HepG2 (cell line): Measurements from ENCODE around the gene VWC2L. TPM values are rescaled to one million over a fixed set of nuclear protein-coding genes. Genes with fewer than 3 reads are reported as not detected.

Experiments used
- ATAC-seq: fragments of 200-7000 bp; cut with Tn5 transposase; 3 replicates; pipeline ENCODE4 v1.9.1; 2020; ENCODE audit warnings: mild to moderate bottlenecking, moderate library complexity
- BruUV-seq: library from RNA; stranded (reverse); fragments of 400-500 nt; replicated peaks from 2 replicates; lab custom pipeline; 2021; lab: Mats Ljungman, UMichigan
- CTCF ChIA-PET: fragments of 300-600 bp; formaldehyde crosslinking; extraction: SDS; loops from one replicate; lab custom pipeline; 2021; ENCODE audit warnings: low total read pairs, inconsistent platforms, low intra/inter-chr PET ratio; lab: Yijun Ruan, JAX
- POLR2A ChIA-PET: fragments of 350-600 bp; sonication (Branson Sonifier 250); formaldehyde crosslinking; loops from one replicate; lab custom pipeline; 2020; ENCODE audit warnings: antibody characterized with exemption, inconsistent platforms; lab: Yijun Ruan, JAX
- DNase-seq: peaks from one replicate; pipeline ENCODE4 v3.0.0-alpha.2; 2015; ENCODE audit warnings: low spot score
- FAIRE-seq: peaks from 3 replicates; lab custom pipeline; 2011; peaks lifted over from hg19 to GRCh38; lab: Jason Lieb, UNC
- H2AFZ ChIP-seq: one replicate; pipeline ENCODE4 v1.6.1; 2011; ENCODE audit warnings: low read length, inconsistent platforms
- H3K27ac ChIP-seq: fragments of 300-600 bp; 3 replicates; pipeline ENCODE4 v1.8.0; 2011; ENCODE audit warnings: mixed run types, mild to moderate bottlenecking, mixed read lengths, low read length, inconsistent platforms; ENCODE audit not compliant: insufficient read depth; ENCODE audit errors: extremely low read length
- H3K27me3 ChIP-seq, 2 experiments: fragments of 200-600 bp in 1 of 2; 2 replicates in 1 of 2; 3 replicates in 1 of 2; pipeline versions ENCODE4 v1.6.0 to v1.8.0; 2011; ENCODE audit warnings: low read length in 2 of 2, mild to moderate bottlenecking in 2 of 2, moderate library complexity in 2 of 2, inconsistent platforms in 1 of 2; ENCODE audit not compliant: insufficient read depth in 2 of 2, control insufficient read depth in 1 of 2
- H3K36me3 ChIP-seq, 2 experiments: fragments of 200-600 bp in 1 of 2; replicated peaks in 1 of 2; 2 replicates in 1 of 2; 3 replicates in 1 of 2; pipeline versions ENCODE4 v1.5.1 to v1.8.0; 2011; ENCODE audit warnings: low read length in 2 of 2, inconsistent platforms in 1 of 2; ENCODE audit not compliant: insufficient read depth in 2 of 2, control insufficient read depth in 1 of 2
- H3K4me1 ChIP-seq: 2 replicates; pipeline ENCODE4 v1.5.1; 2012; ENCODE audit warnings: low read length, inconsistent platforms; ENCODE audit not compliant: insufficient read depth
- H3K4me2 ChIP-seq: 2 replicates; pipeline ENCODE4 v1.6.0; 2011; ENCODE audit warnings: low read depth, low read length, inconsistent platforms
- H3K4me3 ChIP-seq, 3 experiments: fragments of 200-600 bp in 1 of 3; sonication (generic), shearing (Covaris generic) in 1 of 3; replicated peaks in 1 of 3; 2 replicates each; pipeline ENCODE4 v1.5.1; 2011 to 2016; ENCODE audit warnings: low read length in 3 of 3, inconsistent platforms in 2 of 3, low read depth in 2 of 3, mild to moderate bottlenecking in 2 of 3, control low read depth in 1 of 3, mixed read lengths in 1 of 3; ENCODE audit not compliant: insufficient read depth in 1 of 3
- H3K79me2 ChIP-seq: one replicate; pipeline ENCODE4 v1.6.1; 2011; ENCODE audit warnings: low read length, inconsistent platforms; ENCODE audit not compliant: insufficient read depth
- H3K9ac ChIP-seq: 2 replicates; pipeline ENCODE4 v1.6.0; 2011; ENCODE audit warnings: mild to moderate bottlenecking, low read depth, low read length, inconsistent platforms; ENCODE audit not compliant: insufficient read depth
- H3K9me3 ChIP-seq: 2 replicates; pipeline ENCODE4 v1.5.1; 2012; ENCODE audit warnings: mild to moderate bottlenecking, low read length
- H4K20me1 ChIP-seq: 2 replicates; pipeline ENCODE4 v1.6.0; 2011; ENCODE audit warnings: inconsistent platforms, mild to moderate bottlenecking, low read length, moderate library complexity; ENCODE audit not compliant: insufficient read depth
- ARNT2 ChIP-seq: sonication (generic); formaldehyde crosslinking; IDR thresholded peaks from 2 replicates; pipeline ENCODE4 v1.8.0; 2022; ENCODE audit warnings: mild to moderate bottlenecking, low read depth, missing genetic modification reagents, moderate library complexity
- HIVEP1 ChIP-seq: sonication (generic); formaldehyde crosslinking; IDR thresholded peaks from 2 replicates; pipeline ENCODE4 v1.4.0; 2020; ENCODE audit warnings: mild to moderate bottlenecking, missing genetic modification reagents
- HMG20B ChIP-seq: conservative IDR thresholded peaks from 2 replicates; pipeline ENCODE4 v1.6.1; 2016; ENCODE audit warnings: missing genetic modification reagents, missing compliant biosample characterization
- LCORL ChIP-seq, 2 experiments: fragments of 450-650 bp in 1 of 2; sonication (generic) in 1 of 2; formaldehyde crosslinking in 1 of 2; IDR thresholded peaks; 2 replicates each; pipeline versions ENCODE4 v1.5.0 to v1.6.1; 2017 to 2020; ENCODE audit warnings: antibody characterized with exemption in 1 of 2, missing genetic modification reagents in 1 of 2
- MIER2 ChIP-seq: IDR thresholded peaks from 2 replicates; pipeline ENCODE4 v1.6.1; 2016; ENCODE audit warnings: missing biosample characterization, missing genetic modification reagents
- PRMT3 ChIP-seq: sonication (generic); formaldehyde crosslinking; IDR thresholded peaks from 2 replicates; pipeline ENCODE4 v1.8.1; 2022; ENCODE audit warnings: low read depth, mild to moderate bottlenecking, moderate library complexity, missing genetic modification reagents, borderline replicate concordance
- SMARCC2 ChIP-seq: fragments of 450-650 bp; IDR thresholded peaks from 2 replicates; pipeline ENCODE4 v1.6.1; 2017; ENCODE audit warnings: antibody characterized with exemption, mild to moderate bottlenecking
- SRY ChIP-seq: sonication (generic); formaldehyde crosslinking; IDR thresholded peaks from 2 replicates; pipeline ENCODE4 v1.8.0; 2022; ENCODE audit warnings: mild to moderate bottlenecking, missing genetic modification reagents
- ZFP36 ChIP-seq: fragments of 150-350 bp; IDR thresholded peaks from 2 replicates; pipeline ENCODE4 v1.6.1; 2018; ENCODE audit warnings: borderline replicate concordance, low read length, low read depth; ENCODE audit not compliant: partially characterized antibody
- ZKSCAN8 ChIP-seq: IDR thresholded peaks from 2 replicates; pipeline ENCODE4 v1.6.1; 2016; ENCODE audit warnings: borderline replicate concordance, missing genetic modification reagents, missing compliant biosample characterization
- ZNF160 ChIP-seq: sonication (generic); formaldehyde crosslinking; IDR thresholded peaks from 2 replicates; pipeline ENCODE4 v1.8.0; 2022; ENCODE audit warnings: mild to moderate bottlenecking, inconsistent platforms, missing genetic modification reagents
- ZNF431 ChIP-seq: sonication (generic); formaldehyde crosslinking; IDR thresholded peaks from 2 replicates; pipeline ENCODE4 v1.9.0; 2022; ENCODE audit warnings: missing genetic modification reagents, low read depth, mild to moderate bottlenecking, borderline replicate concordance
- ZNF749 ChIP-seq: sonication (generic); formaldehyde crosslinking; IDR thresholded peaks from 2 replicates; pipeline ENCODE4 v1.8.0; 2022; ENCODE audit warnings: mild to moderate bottlenecking, missing genetic modification reagents, moderate library complexity, borderline replicate concordance
- WGBS: methylation state at CpG from one replicate; pipeline ENCODE4 v1.1.6; 2017; ENCODE audit warnings: low lambda C conversion rate; 5-methylcytosine and 5-hydroxymethylcytosine counted together
- in situ Hi-C: cut with HindIII; loops from 2 replicates; pipeline ENCODE4 v1.10.0; 2017; ENCODE audit warnings: low pct_unique_long_range_greater_than_20kb; ENCODE audit not compliant: extremely low pct_ligation_motif_present
- intact Hi-C: fragments of 100-400 bp; cut with micrococcal nuclease; formaldehyde crosslinking; loops from one replicate; pipeline ENCODE4 v1.10.0; 2022; ENCODE audit not compliant: unreplicated experiment
- polyA plus RNA-seq, 8 experiments: library from polyadenylated mRNA; depleted of rRNA in 3 of 8; stranded (reverse) in 7 of 8; unstranded in 1 of 8; fragments of >200 nt; fragmentation: Illumina TruSeq in 4 of 8; extraction: Trizol in 4 of 8; gene quantifications; 2 replicates each; pipeline versions ENCODE4 v1.2.1 to v1.2.3, GENCODE V29; 2011 to 2016; ENCODE audit warnings: low read depth in 4 of 8, missing spikeins in 1 of 8, mixed read lengths in 1 of 8; ENCODE audit not compliant: insufficient read depth in 1 of 8
- total RNA-seq, 5 experiments: library from RNA; depleted of rRNA; stranded (reverse); fragments of >200 nt; fragmentation: Illumina TruSeq; extraction: Trizol; gene quantifications; 2 replicates each; pipeline ENCODE4 v1.2.3, GENCODE V29; 2016; ENCODE audit warnings: low read depth in 1 of 5
- TF ChIP-seq, protein P1 (sequence below): sonication (generic); formaldehyde crosslinking; IDR thresholded peaks from 2 replicates; pipeline ENCODE4 v1.5.0; 2020; ENCODE audit warnings: missing genetic modification reagents, mild to moderate bottlenecking, borderline replicate concordance
- TF ChIP-seq, protein P2 (sequence below): sonication (generic); formaldehyde crosslinking; IDR thresholded peaks from 2 replicates; pipeline ENCODE4 v1.9.0; 2021; ENCODE audit warnings: missing genetic modification reagents, borderline replicate concordance
- TF ChIP-seq, protein P3 (sequence below): sonication (generic); formaldehyde crosslinking; IDR thresholded peaks from 2 replicates; pipeline ENCODE4 v1.4.0; 2020; ENCODE audit warnings: mild to moderate bottlenecking, low read depth, missing genetic modification reagents

Gene VWC2L
- total and polyA plus RNA-seq, 2 of the 13 experiments (the other 11 are each of a cell fraction or from before 2014, with no cell fraction given): not detected

DNA sequence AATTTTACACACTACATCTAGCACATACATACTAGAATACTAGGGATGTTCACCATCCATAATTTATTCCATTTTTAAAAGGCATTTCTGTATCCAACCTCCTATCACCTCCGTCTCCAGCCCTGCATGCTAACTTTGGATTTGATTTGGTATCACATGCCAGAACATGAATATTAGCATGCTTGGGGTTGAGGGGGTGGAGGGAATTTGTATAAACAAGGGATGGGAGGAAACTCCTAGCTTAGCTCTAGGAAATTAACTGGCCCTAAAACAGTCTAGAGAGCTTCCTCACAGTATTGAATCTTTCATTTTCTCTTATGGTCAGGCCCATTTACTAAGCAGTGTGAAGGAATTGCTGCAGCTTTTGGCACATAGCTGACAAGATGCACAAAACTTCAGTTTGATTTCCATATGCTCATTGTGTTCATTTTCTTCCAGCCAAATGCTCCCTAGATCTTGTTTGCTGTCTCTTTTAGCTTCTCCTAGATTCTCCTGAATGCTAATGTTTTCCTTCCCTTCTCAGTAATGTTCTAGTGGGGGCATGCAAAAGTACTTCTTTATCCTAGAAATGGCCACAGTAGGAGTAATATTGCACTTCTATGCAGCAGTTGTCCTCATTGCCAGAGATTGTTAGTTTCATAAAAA lies 135.2 kb downstream of the VWC2L start (continued):
- no peak for TF ChIP-seq ZNF749
- no peak for TF ChIP-seq PRMT3
- no peak for TF ChIP-seq LCORL (IDR thresholded peaks at IDR 0.05)
- TF ChIP-seq LCORL (CRISPR knock-in tag; IDR thresholded peaks at IDR 0.05): no peak
- TF ChIP-seq SMARCC2: no peak
- TF ChIP-seq, protein P1, sequence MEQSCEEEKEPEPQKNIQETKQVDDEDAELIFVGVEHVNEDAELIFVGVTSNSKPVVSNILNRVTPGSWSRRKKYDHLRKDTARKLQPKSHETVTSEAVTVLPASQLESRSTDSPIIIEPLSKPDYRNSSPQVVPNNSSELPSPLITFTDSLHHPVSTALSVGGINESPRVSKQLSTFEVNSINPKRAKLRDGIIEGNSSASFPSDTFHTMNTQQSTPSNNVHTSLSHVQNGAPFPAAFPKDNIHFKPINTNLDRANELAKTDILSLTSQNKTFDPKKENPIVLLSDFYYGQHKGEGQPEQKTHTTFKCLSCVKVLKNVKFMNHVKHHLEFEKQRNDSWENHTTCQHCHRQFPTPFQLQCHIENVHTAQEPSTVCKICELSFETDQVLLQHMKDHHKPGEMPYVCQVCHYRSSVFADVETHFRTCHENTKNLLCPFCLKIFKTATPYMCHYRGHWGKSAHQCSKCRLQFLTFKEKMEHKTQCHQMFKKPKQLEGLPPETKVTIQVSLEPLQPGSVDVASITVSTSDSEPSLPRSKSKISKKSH: no peak
- TF ChIP-seq MIER2 (CRISPR knock-in tag): no peak

DNA sequence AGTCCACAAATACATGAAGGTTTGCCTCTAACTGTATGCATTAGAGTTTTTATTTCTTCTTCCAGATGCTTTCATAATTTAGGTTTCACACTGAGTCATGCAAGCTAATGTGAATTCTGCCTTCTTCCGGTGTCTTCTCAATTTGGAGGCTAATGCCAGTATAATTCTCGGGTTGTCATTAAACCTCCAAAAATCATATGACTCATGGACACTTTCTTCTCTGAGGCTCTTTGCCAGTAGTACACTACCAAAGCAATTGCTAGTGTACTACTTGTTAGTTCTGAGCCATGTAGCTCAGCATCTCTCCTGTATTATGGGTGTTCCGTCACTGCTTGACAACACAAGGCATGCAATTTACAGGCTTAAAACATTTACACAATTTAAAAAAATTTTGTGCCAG lies 137.1 kb downstream of the VWC2L start:
- 11% methylated on average over 3 of the region's 3 CpGs for WGBS
- FAIRE-seq: no peak
- ATAC-seq: no peak
- no peaks in the 10 kb centered on the region for H3K27me3 ChIP-seq
- no peak overlapping the region for H3K9ac ChIP-seq
- no peak for DNase-seq
- POLR2A ChIA-PET: no interaction called here
- no peaks in the 10 kb centered on the region for H4K20me1 ChIP-seq
- no peak overlapping the region for H2AFZ ChIP-seq
- CTCF ChIA-PET: no interaction called here
- H3K4me2 ChIP-seq: no peak overlapping the region
- H3K36me3 ChIP-seq: no peaks in the 10 kb centered on the region
- no peak overlapping the region for H3K27ac ChIP-seq
- in situ Hi-C loops (no loop called here), intact Hi-C loops (no loop called here)
- no TSS peak for BruUV-seq
- H3K4me3 ChIP-seq: no peak overlapping the region
- no peaks in the 10 kb centered on the region for H3K4me1 ChIP-seq
- no peaks in the 10 kb centered on the region for H3K9me3 ChIP-seq
- no peaks in the 10 kb centered on the region for H3K79me2 ChIP-seq
- no peak for TF ChIP-seq SRY (CRISPR knock-in tag)
- no peak for TF ChIP-seq ZNF431
- no peak for TF ChIP-seq HIVEP1 (CRISPR knock-in tag)
- no peak for TF ChIP-seq ZKSCAN8 (CRISPR knock-in tag)
- no peak for TF ChIP-seq ZFP36
- TF ChIP-seq, protein P2, sequence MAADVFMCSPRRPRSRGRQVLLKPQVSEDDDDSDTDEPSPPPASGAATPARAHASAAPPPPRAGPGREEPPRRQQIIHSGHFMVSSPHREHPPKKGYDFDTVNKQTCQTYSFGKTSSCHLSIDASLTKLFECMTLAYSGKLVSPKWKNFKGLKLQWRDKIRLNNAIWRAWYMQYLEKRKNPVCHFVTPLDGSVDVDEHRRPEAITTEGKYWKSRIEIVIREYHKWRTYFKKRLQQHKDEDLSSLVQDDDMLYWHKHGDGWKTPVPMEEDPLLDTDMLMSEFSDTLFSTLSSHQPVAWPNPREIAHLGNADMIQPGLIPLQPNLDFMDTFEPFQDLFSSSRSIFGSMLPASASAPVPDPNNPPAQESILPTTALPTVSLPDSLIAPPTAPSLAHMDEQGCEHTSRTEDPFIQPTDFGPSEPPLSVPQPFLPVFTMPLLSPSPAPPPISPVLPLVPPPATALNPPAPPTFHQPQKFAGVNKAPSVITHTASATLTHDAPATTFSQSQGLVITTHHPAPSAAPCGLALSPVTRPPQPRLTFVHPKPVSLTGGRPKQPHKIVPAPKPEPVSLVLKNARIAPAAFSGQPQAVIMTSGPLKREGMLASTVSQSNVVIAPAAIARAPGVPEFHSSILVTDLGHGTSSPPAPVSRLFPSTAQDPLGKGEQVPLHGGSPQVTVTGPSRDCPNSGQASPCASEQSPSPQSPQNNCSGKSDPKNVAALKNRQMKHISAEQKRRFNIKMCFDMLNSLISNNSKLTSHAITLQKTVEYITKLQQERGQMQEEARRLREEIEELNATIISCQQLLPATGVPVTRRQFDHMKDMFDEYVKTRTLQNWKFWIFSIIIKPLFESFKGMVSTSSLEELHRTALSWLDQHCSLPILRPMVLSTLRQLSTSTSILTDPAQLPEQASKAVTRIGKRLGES (CRISPR knock-in tag): no peak
- TF ChIP-seq ZNF160 (CRISPR knock-in tag): no peak
- TF ChIP-seq, protein P3, sequence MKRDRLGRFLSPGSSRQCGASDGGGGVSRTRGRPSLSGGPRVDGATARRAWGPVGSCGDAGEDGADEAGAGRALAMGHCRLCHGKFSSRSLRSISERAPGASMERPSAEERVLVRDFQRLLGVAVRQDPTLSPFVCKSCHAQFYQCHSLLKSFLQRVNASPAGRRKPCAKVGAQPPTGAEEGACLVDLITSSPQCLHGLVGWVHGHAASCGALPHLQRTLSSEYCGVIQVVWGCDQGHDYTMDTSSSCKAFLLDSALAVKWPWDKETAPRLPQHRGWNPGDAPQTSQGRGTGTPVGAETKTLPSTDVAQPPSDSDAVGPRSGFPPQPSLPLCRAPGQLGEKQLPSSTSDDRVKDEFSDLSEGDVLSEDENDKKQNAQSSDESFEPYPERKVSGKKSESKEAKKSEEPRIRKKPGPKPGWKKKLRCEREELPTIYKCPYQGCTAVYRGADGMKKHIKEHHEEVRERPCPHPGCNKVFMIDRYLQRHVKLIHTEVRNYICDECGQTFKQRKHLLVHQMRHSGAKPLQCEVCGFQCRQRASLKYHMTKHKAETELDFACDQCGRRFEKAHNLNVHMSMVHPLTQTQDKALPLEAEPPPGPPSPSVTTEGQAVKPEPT: no peak
- no peak for TF ChIP-seq ARNT2 (CRISPR knock-in tag)
- TF ChIP-seq HMG20B (CRISPR knock-in tag): no peak
